A549 (cell line): ENCODE data around the gene RER1.

Experiments used
- EHF ChIP-seq: fragments of 250-450 bp; sonication (Bioruptor Pico); IDR thresholded peaks from 2 replicates; pipeline ENCODE4 v1.5.0; 2020; ENCODE audit warnings: mild to moderate bottlenecking
- EP300 ChIP-seq, 2 experiments: fragments of >200 bp; sonication (Bioruptor Twin); formaldehyde crosslinking; IDR thresholded peaks; 2 replicates in 1 of 2; 3 replicates in 1 of 2; pipeline ENCODE4 v1.6.1; 2016 to 2017
- KDM1A ChIP-seq: fragments of 200-600 bp; sonication (generic); IDR thresholded peaks from 2 replicates; pipeline ENCODE4 v1.6.1; 2016; ENCODE audit warnings: low read depth, mild to moderate bottlenecking
- MAX ChIP-seq: IDR thresholded peaks from 2 replicates; pipeline ENCODE4 v1.6.1; 2012
- NFE2L2 ChIP-seq: fragments of 150-350 bp; conservative IDR thresholded peaks from 2 replicates; pipeline ENCODE4 v1.6.1; 2014; ENCODE audit warnings: low read length
- POLR2A ChIP-seq: IDR thresholded peaks from 2 replicates; pipeline ENCODE4 v1.6.1; 2012; ENCODE audit warnings: mild to moderate bottlenecking, low read length
- REST ChIP-seq: fragments of 200-600 bp; sonication (generic); IDR thresholded peaks from 2 replicates; pipeline ENCODE4 v1.6.1; 2016; ENCODE audit warnings: antibody characterized with exemption, mild to moderate bottlenecking, moderate library complexity
- RFX5 ChIP-seq: fragments of 450-650 bp; IDR thresholded peaks from 2 replicates; pipeline ENCODE4 v1.7.1; 2014; ENCODE audit warnings: antibody characterized with exemption, mild to moderate bottlenecking, moderate library complexity
- RNF2 ChIP-seq: fragments of 200-600 bp; sonication (generic); IDR thresholded peaks from 2 replicates; pipeline ENCODE4 v1.6.1; 2016; ENCODE audit warnings: low read depth, mild to moderate bottlenecking, antibody characterized with exemption, moderate library complexity, borderline replicate concordance
- TF ChIP-seq, protein P1 (sequence below): fragments of >200 bp; sonication (Bioruptor Twin); formaldehyde crosslinking; IDR thresholded peaks from 3 replicates; pipeline ENCODE4 v1.5.1; 2016
- TF ChIP-seq, protein P2 (sequence below): fragments of 150-350 bp; IDR thresholded peaks from 2 replicates; pipeline ENCODE4 v1.6.1; 2014; ENCODE audit warnings: low read depth, mild to moderate bottlenecking, low read length
- TF ChIP-seq, protein P3 (sequence below): fragments of 450-650 bp; IDR thresholded peaks from 2 replicates; pipeline ENCODE4 v1.6.1; 2014; ENCODE audit warnings: antibody characterized with exemption

DNA sequence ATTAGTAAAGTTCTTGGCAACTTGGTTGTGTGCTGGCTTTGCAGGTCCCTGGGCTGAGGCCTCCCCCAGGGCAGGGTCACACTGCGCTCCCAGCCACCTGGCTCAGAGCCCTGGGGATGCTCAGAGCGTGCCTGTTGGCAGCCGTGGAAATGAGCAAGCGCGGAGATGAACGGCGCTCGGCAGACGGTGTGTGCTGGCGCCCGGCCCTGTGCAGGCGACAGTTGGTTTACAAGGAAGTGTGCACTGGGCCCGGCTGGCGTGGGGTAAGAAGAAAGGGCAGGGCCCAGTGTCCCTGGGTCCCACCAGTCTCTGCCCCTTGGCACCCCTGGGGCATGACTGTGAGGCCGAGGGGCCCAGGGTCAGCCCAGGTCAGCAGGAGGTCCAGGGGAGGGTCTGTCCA is 46.4 kb downstream of the RER1 start:
- TF ChIP-seq, protein P1, sequence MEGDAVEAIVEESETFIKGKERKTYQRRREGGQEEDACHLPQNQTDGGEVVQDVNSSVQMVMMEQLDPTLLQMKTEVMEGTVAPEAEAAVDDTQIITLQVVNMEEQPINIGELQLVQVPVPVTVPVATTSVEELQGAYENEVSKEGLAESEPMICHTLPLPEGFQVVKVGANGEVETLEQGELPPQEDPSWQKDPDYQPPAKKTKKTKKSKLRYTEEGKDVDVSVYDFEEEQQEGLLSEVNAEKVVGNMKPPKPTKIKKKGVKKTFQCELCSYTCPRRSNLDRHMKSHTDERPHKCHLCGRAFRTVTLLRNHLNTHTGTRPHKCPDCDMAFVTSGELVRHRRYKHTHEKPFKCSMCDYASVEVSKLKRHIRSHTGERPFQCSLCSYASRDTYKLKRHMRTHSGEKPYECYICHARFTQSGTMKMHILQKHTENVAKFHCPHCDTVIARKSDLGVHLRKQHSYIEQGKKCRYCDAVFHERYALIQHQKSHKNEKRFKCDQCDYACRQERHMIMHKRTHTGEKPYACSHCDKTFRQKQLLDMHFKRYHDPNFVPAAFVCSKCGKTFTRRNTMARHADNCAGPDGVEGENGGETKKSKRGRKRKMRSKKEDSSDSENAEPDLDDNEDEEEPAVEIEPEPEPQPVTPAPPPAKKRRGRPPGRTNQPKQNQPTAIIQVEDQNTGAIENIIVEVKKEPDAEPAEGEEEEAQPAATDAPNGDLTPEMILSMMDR = no peak
- no peak for TF ChIP-seq MAX
- no peak for TF ChIP-seq EP300 (IDR thresholded peaks at IDR 0.05)
- TF ChIP-seq REST = no peak
- no peak for TF ChIP-seq NFE2L2
- TF ChIP-seq POLR2A = no peak
- no peak for TF ChIP-seq EHF (CRISPR knock-in tag)
- TF ChIP-seq, protein P2, sequence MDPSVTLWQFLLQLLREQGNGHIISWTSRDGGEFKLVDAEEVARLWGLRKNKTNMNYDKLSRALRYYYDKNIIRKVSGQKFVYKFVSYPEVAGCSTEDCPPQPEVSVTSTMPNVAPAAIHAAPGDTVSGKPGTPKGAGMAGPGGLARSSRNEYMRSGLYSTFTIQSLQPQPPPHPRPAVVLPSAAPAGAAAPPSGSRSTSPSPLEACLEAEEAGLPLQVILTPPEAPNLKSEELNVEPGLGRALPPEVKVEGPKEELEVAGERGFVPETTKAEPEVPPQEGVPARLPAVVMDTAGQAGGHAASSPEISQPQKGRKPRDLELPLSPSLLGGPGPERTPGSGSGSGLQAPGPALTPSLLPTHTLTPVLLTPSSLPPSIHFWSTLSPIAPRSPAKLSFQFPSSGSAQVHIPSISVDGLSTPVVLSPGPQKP = no peak
- TF ChIP-seq RNF2 = no peak
- no peak for TF ChIP-seq KDM1A
- no peak for TF ChIP-seq RFX5
- TF ChIP-seq, protein P3, sequence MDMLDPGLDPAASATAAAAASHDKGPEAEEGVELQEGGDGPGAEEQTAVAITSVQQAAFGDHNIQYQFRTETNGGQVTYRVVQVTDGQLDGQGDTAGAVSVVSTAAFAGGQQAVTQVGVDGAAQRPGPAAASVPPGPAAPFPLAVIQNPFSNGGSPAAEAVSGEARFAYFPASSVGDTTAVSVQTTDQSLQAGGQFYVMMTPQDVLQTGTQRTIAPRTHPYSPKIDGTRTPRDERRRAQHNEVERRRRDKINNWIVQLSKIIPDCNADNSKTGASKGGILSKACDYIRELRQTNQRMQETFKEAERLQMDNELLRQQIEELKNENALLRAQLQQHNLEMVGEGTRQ = no peak
